HCT116 (cell line): ENCODE data around the gene SCFD2.

Experiments
- CEBPB ChIP-seq: IDR thresholded peaks from 2 replicates; pipeline ENCODE4 v1.6.1; 2012; ENCODE audit warnings: low read depth
- EZH2 ChIP-seq: fragments of 200-600 bp; sonication (generic); IDR thresholded peaks from 2 replicates; pipeline ENCODE4 v1.6.1; 2017; ENCODE audit warnings: antibody characterized with exemption, mixed run types
- EZH2phosphoT487 ChIP-seq: fragments of 200-600 bp; IDR thresholded peaks from 2 replicates; pipeline ENCODE4 v1.6.1; 2018; ENCODE audit warnings: antibody characterized with exemption, borderline replicate concordance
- POLR2A ChIP-seq: IDR thresholded peaks from 2 replicates; pipeline ENCODE4 v1.7.0; 2011; ENCODE audit warnings: borderline replicate concordance; ENCODE audit not compliant: insufficient read depth, insufficient read length; ENCODE audit errors: extremely low read depth
- POLR2AphosphoS5 ChIP-seq: IDR thresholded peaks from 2 replicates; pipeline ENCODE4 v1.6.1; 2011; ENCODE audit warnings: mild to moderate bottlenecking, low read depth, low read length, moderate library complexity
- ZNF274 ChIP-seq: fragments of 200-500 bp; sonication (Bioruptor generic); IDR thresholded peaks from 2 replicates; pipeline ENCODE4 v1.6.1; 2014; ENCODE audit warnings: mild to moderate bottlenecking, low read depth, low read length, inconsistent platforms
- TF ChIP-seq, protein P1 (sequence below), 3 experiments: fragments of 200-600 bp in 1 of 3; sonication (generic) in 1 of 3; IDR thresholded peaks in 2 of 3; conservative IDR thresholded peaks in 1 of 3; 2 replicates each; pipeline ENCODE4 v1.5.1; 2012 to 2017; ENCODE audit warnings: low read depth in 2 of 3, low read length in 2 of 3, antibody characterized with exemption in 1 of 3, borderline replicate concordance in 1 of 3, control low read depth in 1 of 3, mild to moderate bottlenecking in 1 of 3, mixed read lengths in 1 of 3, mixed run types in 1 of 3, moderate library complexity in 1 of 3; ENCODE audit not compliant: insufficient read depth in 1 of 3

DNA sequence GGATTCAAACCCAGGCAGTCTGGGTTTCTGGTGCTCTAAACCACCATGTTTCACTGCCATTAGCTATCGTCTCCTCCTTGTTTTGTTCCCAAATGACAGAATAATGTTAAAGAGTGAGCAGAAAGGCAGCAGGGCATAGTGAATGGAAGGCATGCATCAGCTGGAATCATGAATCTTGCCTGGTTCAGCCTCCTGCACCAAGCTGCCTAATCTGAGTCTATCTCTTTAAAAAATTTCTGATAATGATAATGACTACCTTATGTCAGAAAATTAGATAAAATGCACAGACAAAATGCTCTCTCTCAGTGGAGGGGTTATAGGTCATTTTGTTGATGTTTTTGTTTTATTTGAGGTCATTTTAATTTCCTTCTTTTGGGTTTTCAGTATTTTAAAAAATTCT, 316.3 kb downstream of the SCFD2 start:
- TF ChIP-seq POLR2AphosphoS5 (no peak), CEBPB (no peak), EZH2phosphoT487 (no peak), POLR2A (no peak), ZNF274 (no peak), EZH2 (no peak)
- TF ChIP-seq, protein P1, sequence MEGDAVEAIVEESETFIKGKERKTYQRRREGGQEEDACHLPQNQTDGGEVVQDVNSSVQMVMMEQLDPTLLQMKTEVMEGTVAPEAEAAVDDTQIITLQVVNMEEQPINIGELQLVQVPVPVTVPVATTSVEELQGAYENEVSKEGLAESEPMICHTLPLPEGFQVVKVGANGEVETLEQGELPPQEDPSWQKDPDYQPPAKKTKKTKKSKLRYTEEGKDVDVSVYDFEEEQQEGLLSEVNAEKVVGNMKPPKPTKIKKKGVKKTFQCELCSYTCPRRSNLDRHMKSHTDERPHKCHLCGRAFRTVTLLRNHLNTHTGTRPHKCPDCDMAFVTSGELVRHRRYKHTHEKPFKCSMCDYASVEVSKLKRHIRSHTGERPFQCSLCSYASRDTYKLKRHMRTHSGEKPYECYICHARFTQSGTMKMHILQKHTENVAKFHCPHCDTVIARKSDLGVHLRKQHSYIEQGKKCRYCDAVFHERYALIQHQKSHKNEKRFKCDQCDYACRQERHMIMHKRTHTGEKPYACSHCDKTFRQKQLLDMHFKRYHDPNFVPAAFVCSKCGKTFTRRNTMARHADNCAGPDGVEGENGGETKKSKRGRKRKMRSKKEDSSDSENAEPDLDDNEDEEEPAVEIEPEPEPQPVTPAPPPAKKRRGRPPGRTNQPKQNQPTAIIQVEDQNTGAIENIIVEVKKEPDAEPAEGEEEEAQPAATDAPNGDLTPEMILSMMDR (IDR thresholded peaks at IDR 0.05 in 2 of 3, conservative IDR thresholded peaks at IDR 0.05 in 1 of 3; ENCODE audit: borderline replicate concordance in 1 of 3, insufficient read depth in 1 of 3, low read depth in 2 of 3, low read length in 2 of 3): no peak
